ENCODE measurements around the gene MTNR1A. TPM values are rescaled to one million over a fixed set of nuclear protein-coding genes. Genes with fewer than 3 reads are reported as not detected.

MTNR1A gene
- total and polyA plus RNA-seq, 9 of the 15 experiments (the other 6 are each of a cell fraction or from before 2014, with no cell fraction given), result 0.09 to 0.12 (median 0.10) TPM; not detected in 5

DNA sequence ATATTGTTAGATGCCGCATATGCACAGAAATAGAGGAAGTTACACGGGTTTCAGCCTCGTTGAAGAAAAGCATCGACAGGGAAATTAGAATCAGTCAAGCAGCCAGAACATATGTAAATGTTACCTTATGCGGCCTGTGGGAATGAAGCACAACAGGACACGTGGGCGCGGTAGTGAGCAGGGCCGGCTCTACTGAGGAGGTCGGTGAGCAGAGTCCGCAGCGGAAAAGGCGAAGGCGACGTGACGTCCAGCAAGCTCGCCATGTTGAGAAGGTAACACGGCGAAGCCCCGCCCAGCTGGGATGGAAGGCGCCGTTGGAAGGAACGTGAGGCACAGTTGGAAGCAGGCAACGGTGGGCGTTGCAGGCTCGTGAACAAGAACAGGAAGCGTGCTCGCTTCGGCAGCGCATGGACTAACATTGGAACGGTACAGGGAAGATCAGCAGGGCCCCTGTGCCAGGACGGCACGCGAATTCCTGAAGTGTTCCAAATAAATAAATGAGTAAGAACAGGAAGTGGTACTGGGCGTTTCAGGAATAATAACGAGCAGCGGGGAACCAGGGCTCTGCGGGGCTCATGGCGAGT is 54.6 kb downstream of the MTNR1A start (continued):
- peak; percentile 65 for TF ChIP-seq ZBTB40 (IDR thresholded peaks at IDR 0.05)
- TF ChIP-seq ZBTB40 (CRISPR knock-in tag; IDR thresholded peaks at IDR 0.05), result no peak
- TF ChIP-seq ZNF253 (CRISPR knock-in tag; conservative IDR thresholded peaks at IDR 0.05), result no peak
- no peak for TF ChIP-seq ZNF699 (CRISPR knock-in tag; IDR thresholded peaks at IDR 0.05; ENCODE audit: insufficient replicate concordance)
- peak; percentile 43 to 46; a peak in 2 of 4 replicates for TF ChIP-seq SIX5 (IDR thresholded peaks at IDR 0.05; ENCODE audit: borderline replicate concordance in 1 of 2, insufficient read depth in 1 of 2, low read depth in 1 of 2, low read length in 2 of 2)
- TF ChIP-seq KLF13 (tag; IDR thresholded peaks at IDR 0.05; ENCODE audit: borderline replicate concordance, low read depth), result peak; percentile 82
- TF ChIP-seq SPI1 (IDR thresholded peaks at IDR 0.05; ENCODE audit: borderline replicate concordance, low read depth, low read length), result 0 out of 2 replicates have a peak, but pooled peaks have one; percentile 12
- TF ChIP-seq, protein P1, sequence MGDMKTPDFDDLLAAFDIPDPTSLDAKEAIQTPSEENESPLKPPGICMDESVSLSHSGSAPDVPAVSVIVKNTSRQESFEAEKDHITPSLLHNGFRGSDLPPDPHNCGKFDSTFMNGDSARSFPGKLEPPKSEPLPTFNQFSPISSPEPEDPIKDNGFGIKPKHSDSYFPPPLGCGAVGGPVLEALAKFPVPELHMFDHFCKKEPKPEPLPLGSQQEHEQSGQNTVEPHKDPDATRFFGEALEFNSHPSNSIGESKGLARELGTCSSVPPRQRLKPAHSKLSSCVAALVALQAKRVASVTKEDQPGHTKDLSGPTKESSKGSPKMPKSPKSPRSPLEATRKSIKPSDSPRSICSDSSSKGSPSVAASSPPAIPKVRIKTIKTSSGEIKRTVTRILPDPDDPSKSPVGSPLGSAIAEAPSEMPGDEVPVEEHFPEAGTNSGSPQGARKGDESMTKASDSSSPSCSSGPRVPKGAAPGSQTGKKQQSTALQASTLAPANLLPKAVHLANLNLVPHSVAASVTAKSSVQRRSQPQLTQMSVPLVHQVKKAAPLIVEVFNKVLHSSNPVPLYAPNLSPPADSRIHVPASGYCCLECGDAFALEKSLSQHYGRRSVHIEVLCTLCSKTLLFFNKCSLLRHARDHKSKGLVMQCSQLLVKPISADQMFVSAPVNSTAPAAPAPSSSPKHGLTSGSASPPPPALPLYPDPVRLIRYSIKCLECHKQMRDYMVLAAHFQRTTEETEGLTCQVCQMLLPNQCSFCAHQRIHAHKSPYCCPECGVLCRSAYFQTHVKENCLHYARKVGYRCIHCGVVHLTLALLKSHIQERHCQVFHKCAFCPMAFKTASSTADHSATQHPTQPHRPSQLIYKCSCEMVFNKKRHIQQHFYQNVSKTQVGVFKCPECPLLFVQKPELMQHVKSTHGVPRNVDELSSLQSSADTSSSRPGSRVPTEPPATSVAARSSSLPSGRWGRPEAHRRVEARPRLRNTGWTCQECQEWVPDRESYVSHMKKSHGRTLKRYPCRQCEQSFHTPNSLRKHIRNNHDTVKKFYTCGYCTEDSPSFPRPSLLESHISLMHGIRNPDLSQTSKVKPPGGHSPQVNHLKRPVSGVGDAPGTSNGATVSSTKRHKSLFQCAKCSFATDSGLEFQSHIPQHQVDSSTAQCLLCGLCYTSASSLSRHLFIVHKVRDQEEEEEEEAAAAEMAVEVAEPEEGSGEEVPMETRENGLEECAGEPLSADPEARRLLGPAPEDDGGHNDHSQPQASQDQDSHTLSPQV (IDR thresholded peaks at IDR 0.05), result peak; percentile 76
- TF ChIP-seq UBTF (IDR thresholded peaks at IDR 0.05; ENCODE audit: borderline replicate concordance in 1 of 2, low read depth in 2 of 2, low read length in 2 of 2), result 0 out of 4 replicates have a peak, but pooled peaks of 1 of the 2 experiments have one; percentile 51
- peak in 1 of 2 experiments; percentile 60; a peak in 1 of 4 replicates for TF ChIP-seq SIN3A (IDR thresholded peaks at IDR 0.05; ENCODE audit: borderline replicate concordance in 2 of 2, control insufficient read depth in 1 of 2, low read depth in 2 of 2, low read length in 2 of 2)
